GM12878 (cell line): ENCODE measurements around the gene RAD51B. TPM values are rescaled to one million over a fixed set of nuclear protein-coding genes. Genes with fewer than 3 reads are reported as not detected.
A peak's percentile ranks its signal among the peaks of the same experiment; 100 is the strongest.

Experiments
- ATAC-seq: fragments of 200-7000 bp; cut with Tn5 transposase; 3 replicates; pipeline ENCODE4 v1.9.1; 2020; ENCODE audit warnings: mild to moderate bottlenecking, moderate library complexity
- BruUV-seq: library from RNA; stranded (reverse); fragments of 400-500 nt; replicated peaks from 2 replicates; lab custom pipeline; 2021; lab: Mats Ljungman, UMichigan
- CTCF ChIA-PET: fragments of 300-600 bp; sonication (Branson Sonifier 250); formaldehyde crosslinking; extraction: SDS; loops from one replicate; lab custom pipeline; 2021; ENCODE audit warnings: inconsistent platforms; lab: Yijun Ruan, JAX
- POLR2A ChIA-PET: fragments of 350-600 bp; formaldehyde crosslinking; extraction: SDS; loops from one replicate; lab custom pipeline; 2021; ENCODE audit warnings: inconsistent platforms; lab: Charles Lee
- RAD21 ChIA-PET: fragments of 300-600 bp; sonication (Branson Sonifier 250); formaldehyde crosslinking; loops from one replicate; lab custom pipeline; 2023; ENCODE audit warnings: antibody characterized with exemption; ENCODE audit not compliant: unreplicated experiment; lab: Charles Lee
- SMC1A ChIA-PET: fragments of 300-600 bp; sonication (Branson Sonifier 250); formaldehyde crosslinking; loops from one replicate; lab custom pipeline; 2023; ENCODE audit not compliant: unreplicated experiment, uncharacterized antibody; lab: Charles Lee
- DNase-seq: peaks from one replicate; pipeline ENCODE4 v3.0.0-alpha.2; 2011; ENCODE audit warnings: low read depth, low spot score
- FAIRE-seq: peaks from 3 replicates; lab custom pipeline; 2011; peaks lifted over from hg19 to GRCh38; lab: Jason Lieb, UNC
- H2AFZ ChIP-seq: 2 replicates; pipeline ENCODE4 v1.6.0; 2011; ENCODE audit warnings: low read depth, low read length, control low read depth; ENCODE audit not compliant: control insufficient read depth
- H3K27ac ChIP-seq: 2 replicates; pipeline ENCODE4 v1.5.1; 2011; ENCODE audit warnings: control low read depth; ENCODE audit not compliant: control insufficient read depth, insufficient read depth
- H3K27me3 ChIP-seq, 2 experiments: replicated peaks in 1 of 2; 2 replicates each; pipeline versions ENCODE4 v1.6.0 to v1.6.1; 2011; ENCODE audit warnings: low read length in 1 of 2; ENCODE audit not compliant: control insufficient read depth in 2 of 2, insufficient read depth in 2 of 2
- H3K36me3 ChIP-seq, 2 experiments: 2 replicates each; pipeline ENCODE4 v1.5.1; 2011; ENCODE audit warnings: low read length in 1 of 2; ENCODE audit not compliant: control insufficient read depth in 2 of 2, insufficient read depth in 2 of 2
- H3K4me1 ChIP-seq: 2 replicates; pipeline ENCODE4 v1.6.1; 2011; ENCODE audit warnings: mild to moderate bottlenecking, low read length, moderate library complexity, mixed read lengths; ENCODE audit not compliant: control insufficient read depth, insufficient read depth
- H3K4me2 ChIP-seq: 2 replicates; pipeline ENCODE4 v1.6.0; 2011; ENCODE audit warnings: control low read depth; ENCODE audit not compliant: control insufficient read depth, insufficient read depth
- H3K4me3 ChIP-seq: fragments of 200-600 bp; sonication (generic); 2 replicates; pipeline ENCODE4 v1.5.1; 2016
- H3K79me2 ChIP-seq: 2 replicates; pipeline ENCODE4 v1.6.0; 2011; ENCODE audit warnings: low read length; ENCODE audit not compliant: control insufficient read depth, insufficient read depth
- H3K9ac ChIP-seq: 2 replicates; pipeline ENCODE4 v1.8.0; 2011; ENCODE audit warnings: low read length, control low read depth, mixed read lengths; ENCODE audit not compliant: control insufficient read depth, insufficient read depth
- H3K9me3 ChIP-seq: replicated peaks from 3 replicates; pipeline ENCODE4 v1.5.1; 2011; ENCODE audit warnings: mild to moderate bottlenecking, low read length; ENCODE audit not compliant: control insufficient read depth, insufficient read depth
- H4K20me1 ChIP-seq: 2 replicates; pipeline ENCODE4 v1.6.0; 2011; ENCODE audit not compliant: control insufficient read depth, insufficient read depth
- BACH1 ChIP-seq: fragments of 450-650 bp; IDR thresholded peaks from 2 replicates; pipeline ENCODE4 v1.6.1; 2017; ENCODE audit warnings: mild to moderate bottlenecking, borderline replicate concordance
- CEBPZ ChIP-seq: fragments of 150-350 bp; IDR thresholded peaks from 2 replicates; pipeline ENCODE4 v1.6.1; 2016; ENCODE audit warnings: low read depth, low read length
- EP300 ChIP-seq, 2 experiments: fragments of 150-350 bp in 1 of 2; IDR thresholded peaks; 2 replicates each; pipeline ENCODE4 v1.6.1; 2011 to 2012; ENCODE audit warnings: low read depth in 2 of 2, low read length in 2 of 2, borderline replicate concordance in 1 of 2, improper control_type of control experiment in 1 of 2, inconsistent platforms in 1 of 2; ENCODE audit not compliant: control insufficient read depth in 1 of 2
- JUND ChIP-seq: IDR thresholded peaks from 2 replicates; pipeline ENCODE4 v1.6.1; 2012; ENCODE audit warnings: low read depth, mild to moderate bottlenecking, low read length, improper control_type of control experiment, moderate library complexity
- NR2C1 ChIP-seq: fragments of 450-650 bp; IDR thresholded peaks from 2 replicates; pipeline ENCODE4 v1.6.1; 2017; ENCODE audit warnings: antibody characterized with exemption, mild to moderate bottlenecking, moderate library complexity
- NRF1 ChIP-seq: conservative IDR thresholded peaks from 2 replicates; pipeline ENCODE4 v1.6.1; 2011; ENCODE audit warnings: mild to moderate bottlenecking, low read depth, low read length, improper control_type of control experiment
- PAX8 ChIP-seq: fragments of 450-650 bp; IDR thresholded peaks from 2 replicates; pipeline ENCODE4 v1.6.1; 2017; ENCODE audit warnings: mild to moderate bottlenecking, moderate library complexity
- PKNOX1 ChIP-seq: fragments of 450-650 bp; IDR thresholded peaks from 2 replicates; pipeline ENCODE4 v1.6.1; 2016; ENCODE audit warnings: mild to moderate bottlenecking
- POLR2AphosphoS5 ChIP-seq: IDR thresholded peaks from 2 replicates; pipeline ENCODE4 v1.6.1; 2011; ENCODE audit warnings: mild to moderate bottlenecking, low read length, inconsistent platforms
- ZBED1 ChIP-seq: IDR thresholded peaks from 2 replicates; pipeline ENCODE4 v1.6.1; 2016; ENCODE audit warnings: borderline replicate concordance
- ZNF217 ChIP-seq: fragments of 450-650 bp; IDR thresholded peaks from 2 replicates; pipeline ENCODE4 v1.6.1; 2017; ENCODE audit warnings: antibody characterized with exemption, mild to moderate bottlenecking
- WGBS: methylation state at CpG from one replicate; pipeline ENCODE4 v1.1.6; 2016; ENCODE audit warnings: low lambda C conversion rate; ENCODE audit not compliant: insufficient replicate concordance, insufficient coverage; ENCODE audit errors: missing lambda C conversion rate; 5-methylcytosine and 5-hydroxymethylcytosine counted together
- in situ Hi-C: fragments of 300-500 bp; cut with MboI; formaldehyde crosslinking; loops from 9 replicates; pipeline ENCODE4 v1.14.3; 2018; ENCODE audit warnings: mixed read lengths
- intact Hi-C: fragments of 100-400 bp; cut with micrococcal nuclease; formaldehyde crosslinking; loops from one replicate; pipeline ENCODE4 v1.14.2; 2022; ENCODE audit not compliant: unreplicated experiment
- polyA plus RNA-seq, 11 experiments: library from polyadenylated mRNA; depleted of rRNA in 4 of 11; unstranded in 6 of 11; stranded (reverse) in 5 of 11; fragments of >200 nt; fragmentation: Nextera tagmentation in 4 of 11; fragmentation: Illumina TruSeq in 1 of 11; extraction: Ambion mirVana in 4 of 11; extraction: Trizol in 1 of 11; gene quantifications; 1 replicate in 1 of 11; 2 replicates in 10 of 11; pipeline versions ENCODE4 v1.2.1 to v1.2.3, GENCODE V29; 2011 to 2016; ENCODE audit warnings: inconsistent platforms in 2 of 11, missing spikeins in 2 of 11, low read depth in 1 of 11
- total RNA-seq, 4 experiments: library from RNA; depleted of rRNA in 3 of 4; stranded (reverse); fragments of >200 nt in 3 of 4; fragmentation: Illumina TruSeq in 1 of 4; extraction: Trizol in 1 of 4; gene quantifications; 2 replicates each; pipeline versions ENCODE4 v1.2.1 to v1.2.3, GENCODE V29; 2013 to 2021
- TF ChIP-seq, protein P1 (sequence below): fragments of 450-650 bp; formaldehyde crosslinking; IDR thresholded peaks from 2 replicates; pipeline ENCODE4 v1.5.0; 2022; ENCODE audit warnings: mild to moderate bottlenecking, missing genetic modification characterization

RAD51B gene
- total and polyA plus RNA-seq, 10 of the 15 experiments (the other 5 are each of a cell fraction or from before 2014, with no cell fraction given) = 9.8 to 26.8 (median 21.3) TPM

GRCh38 chr14:68695326-68695768 lies 875.8 kb downstream of the RAD51B start (continued):
- TF ChIP-seq CEBPZ (no peak), JUND (peak; percentile 91), NR2C1 (no peak)

- BruUV-seq = no TSS peak
- Histone ChIP-seq H2AFZ (no peak overlapping the region), H3K4me3 (no peak overlapping the region), H3K36me3 (no peaks in the 10 kb centered on the region), H3K9me3 (peaks cover 1% of the 10 kb centered on the region; the same call in 1 of the 3 replicates), H3K4me1 (peaks cover 18% of the 10 kb centered on the region), H4K20me1 (no peaks in the 10 kb centered on the region), H3K27ac (no peak overlapping the region), H3K9ac (no peak overlapping the region), H3K79me2 (no peaks in the 10 kb centered on the region), H3K4me2 (peak overlapping the region; percentile 71), H3K27me3 (no peaks in the 10 kb centered on the region)
- FAIRE-seq (peak; percentile 13), ATAC-seq (no peak), DNase-seq (no peak)
- in situ Hi-C loops (no loop called here), intact Hi-C loops (loop anchor here (5.0 kb wide), 1 partner anchor 36 kb away; no protein-coding TSS in a partner anchor)
- RAD21 ChIA-PET = interaction anchor here (1.4 to 1.7 kb wide), 3 partner anchors 10 to 88 kb away, joined by 4 to 12 read pairs (median 8); no protein-coding TSS in a partner anchor
- SMC1A ChIA-PET = interaction anchor here (1.3 to 3.3 kb wide), 3 partner anchors 10 to 224 kb away, joined by 3 to 24 read pairs (median 3); no protein-coding TSS in a partner anchor
- POLR2A ChIA-PET = interaction anchor here (0.6 kb wide), 1 partner anchor 370 kb away, joined by 4 read pairs; no protein-coding TSS in a partner anchor
- CTCF ChIA-PET = interaction anchor here (1.3 kb wide), 1 partner anchor 92 kb away, joined by 3 read pairs; no protein-coding TSS in a partner anchor
- WGBS = 69% methylated on average over 2 of the region's 2 CpGs
- TF ChIP-seq BACH1 = no peak
- TF ChIP-seq PAX8 = no peak
- no peak for TF ChIP-seq ZNF217
- TF ChIP-seq PKNOX1 = no peak
- TF ChIP-seq POLR2AphosphoS5 = no peak
- TF ChIP-seq NRF1 = no peak
- no peak for TF ChIP-seq EP300 (IDR thresholded peaks at IDR 0.05; ENCODE audit: borderline replicate concordance in 1 of 2, control insufficient read depth in 1 of 2, low read depth in 2 of 2, low read length in 2 of 2)
- TF ChIP-seq ZBED1 = no peak
- TF ChIP-seq, protein P1, sequence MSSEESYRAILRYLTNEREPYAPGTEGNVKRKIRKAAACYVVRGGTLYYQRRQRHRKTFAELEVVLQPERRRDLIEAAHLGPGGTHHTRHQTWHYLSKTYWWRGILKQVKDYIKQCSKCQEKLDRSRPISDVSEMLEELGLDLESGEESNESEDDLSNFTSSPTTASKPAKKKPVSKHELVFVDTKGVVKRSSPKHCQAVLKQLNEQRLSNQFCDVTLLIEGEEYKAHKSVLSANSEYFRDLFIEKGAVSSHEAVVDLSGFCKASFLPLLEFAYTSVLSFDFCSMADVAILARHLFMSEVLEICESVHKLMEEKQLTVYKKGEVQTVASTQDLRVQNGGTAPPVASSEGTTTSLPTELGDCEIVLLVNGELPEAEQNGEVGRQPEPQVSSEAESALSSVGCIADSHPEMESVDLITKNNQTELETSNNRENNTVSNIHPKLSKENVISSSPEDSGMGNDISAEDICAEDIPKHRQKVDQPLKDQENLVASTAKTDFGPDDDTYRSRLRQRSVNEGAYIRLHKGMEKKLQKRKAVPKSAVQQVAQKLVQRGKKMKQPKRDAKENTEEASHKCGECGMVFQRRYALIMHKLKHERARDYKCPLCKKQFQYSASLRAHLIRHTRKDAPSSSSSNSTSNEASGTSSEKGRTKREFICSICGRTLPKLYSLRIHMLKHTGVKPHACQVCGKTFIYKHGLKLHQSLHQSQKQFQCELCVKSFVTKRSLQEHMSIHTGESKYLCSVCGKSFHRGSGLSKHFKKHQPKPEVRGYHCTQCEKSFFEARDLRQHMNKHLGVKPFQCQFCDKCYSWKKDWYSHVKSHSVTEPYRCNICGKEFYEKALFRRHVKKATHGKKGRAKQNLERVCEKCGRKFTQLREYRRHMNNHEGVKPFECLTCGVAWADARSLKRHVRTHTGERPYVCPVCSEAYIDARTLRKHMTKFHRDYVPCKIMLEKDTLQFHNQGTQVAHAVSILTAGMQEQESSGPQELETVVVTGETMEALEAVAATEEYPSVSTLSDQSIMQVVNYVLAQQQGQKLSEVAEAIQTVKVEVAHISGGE = no peak
Measured at GRCh38 chr14:68695856-68696255, 876.3 kb downstream of the RAD51B start.
